Measurements from ENCODE around the gene OR9Q1.

GRCh38 chr11:58039589-58039988 is 15.9 kb downstream of the OR9Q1 start:
- TF ChIP-seq POLR2AphosphoS5 (IDR thresholded peaks at IDR 0.05) (no peak), CTCF (IDR thresholded peaks at IDR 0.05) (no peak)

All from upper lobe of left lung (tissue), 4 donors.